DOHH2 (cell line): ENCODE measurements around the gene PEDS1.

Source experiments
- CTCF ChIP-seq: fragments of 200-600 bp; sonication (generic); IDR thresholded peaks from one replicate; pipeline ENCODE4 v1.5.1; 2014; ENCODE audit warnings: antibody characterized with exemption, mild to moderate bottlenecking, low read depth, low read length; ENCODE audit not compliant: poor library complexity, severe bottlenecking
- EZH2phosphoT487 ChIP-seq: fragments of 200-600 bp; sonication (generic); IDR thresholded peaks from 2 replicates; pipeline ENCODE4 v1.6.1; 2017; ENCODE audit warnings: borderline replicate concordance, mild to moderate bottlenecking, antibody characterized with exemption, low read length, moderate library complexity, mixed read lengths

- TF ChIP-seq EZH2phosphoT487: no peak
- TF ChIP-seq CTCF: no peak
Measured at GRCh38 chr20:50107796-50108331, 45.7 kb downstream of the PEDS1 start.
